Fibroblast of pulmonary artery (primary cell): Measurements from ENCODE around the gene VPS4B.
"Not testable (repeated sequence)": the region's sequence is repeated elsewhere in the genome, so short reads cannot be mapped to it uniquely, and the experiment has no call there.

Experiments used
- DNase-seq: peaks from one replicate; pipeline ENCODE4 v3.0.0-alpha.2; 2010; ENCODE audit warnings: low read depth
- H3K4me3 ChIP-seq: replicated peaks from 2 replicates; pipeline ENCODE4 v1.5.1; 2011; ENCODE audit warnings: low read depth, mild to moderate bottlenecking, control low read depth, low read length, moderate library complexity
- CTCF ChIP-seq: IDR thresholded peaks from 2 replicates; pipeline ENCODE4 v1.5.1; 2011; ENCODE audit warnings: mild to moderate bottlenecking, control low read depth, low read length, inconsistent platforms; ENCODE audit errors: missing control alignments

Gene VPS4B

GRCh38 chr18:63366213-63367052 is 55.8 kb downstream of the VPS4B start:
- DNase-seq = peak; percentile 55
- TF ChIP-seq CTCF = no peak
- peak overlapping the region; percentile 91 for H3K4me3 ChIP-seq

- no peak for TF ChIP-seq CTCF
- peak overlapping the region; percentile 91 for H3K4me3 ChIP-seq
- peak; percentile 12 for DNase-seq
Observed at GRCh38 chr18:63365876-63366212, 56.4 kb downstream of the VPS4B start.

- H3K4me3 ChIP-seq = no peak overlapping the region
- DNase-seq = no peak
- TF ChIP-seq CTCF = no peak
Observed at GRCh38 chr18:63363951-63364350, 58.3 kb downstream of the VPS4B start.

- DNase-seq, H3K4me3 ChIP-seq: not testable (repeated sequence)
Observed at GRCh38 chr18:63363420-63363819, 58.9 kb downstream of the VPS4B start.

GRCh38 chr18:63356272-63356896 is 65.9 kb downstream of the VPS4B start:
- no peak overlapping the region for H3K4me3 ChIP-seq
- TF ChIP-seq CTCF = no peak
- DNase-seq = no peak

GRCh38 chr18:63350230-63350629 is 72.0 kb downstream of the VPS4B start:
- H3K4me3 ChIP-seq = no peak overlapping the region
- TF ChIP-seq CTCF = no peak
- no peak for DNase-seq

GRCh38 chr18:63348508-63349136 is 73.7 kb downstream of the VPS4B start:
- no peak overlapping the region for H3K4me3 ChIP-seq
- no peak for TF ChIP-seq CTCF
- DNase-seq = no peak
